SH-SY5Y (cell line): ENCODE results near the gene CCM2.

Source experiments
- GATA2 ChIP-seq: IDR thresholded peaks from 2 replicates; pipeline ENCODE4 v1.6.1; 2011; ENCODE audit warnings: mild to moderate bottlenecking, low read depth, low read length
- GATA3 ChIP-seq: IDR thresholded peaks from 2 replicates; pipeline ENCODE4 v1.6.1; 2011; ENCODE audit warnings: low read depth, mild to moderate bottlenecking, low read length, moderate library complexity

CCM2 gene

GRCh38 chr7:45118889-45119331, 118.9 kb downstream of the CCM2 start:
- TF ChIP-seq GATA2 (no peak), GATA3 (no peak)

GRCh38 chr7:45119550-45119949, 119.5 kb downstream of the CCM2 start:
- TF ChIP-seq GATA2 (no peak), GATA3 (no peak)

- TF ChIP-seq GATA3, result no peak
- TF ChIP-seq GATA2, result no peak
These were observed 123.2 kb downstream of the CCM2 start for GRCh38 chr7:45122975-45123860.

- TF ChIP-seq GATA2, result no peak
- TF ChIP-seq GATA3, result no peak
These were observed 124.1 kb downstream of the CCM2 start for GRCh38 chr7:45123913-45124710.

- TF ChIP-seq GATA2 (no peak), GATA3 (no peak)
These were observed 125.3 kb downstream of the CCM2 start for GRCh38 chr7:45125193-45125904.
